Measurements from ENCODE around the gene TRIM66.
A peak's percentile ranks its signal among the peaks of the same experiment; 100 is the strongest.

Gene TRIM66

DNA sequence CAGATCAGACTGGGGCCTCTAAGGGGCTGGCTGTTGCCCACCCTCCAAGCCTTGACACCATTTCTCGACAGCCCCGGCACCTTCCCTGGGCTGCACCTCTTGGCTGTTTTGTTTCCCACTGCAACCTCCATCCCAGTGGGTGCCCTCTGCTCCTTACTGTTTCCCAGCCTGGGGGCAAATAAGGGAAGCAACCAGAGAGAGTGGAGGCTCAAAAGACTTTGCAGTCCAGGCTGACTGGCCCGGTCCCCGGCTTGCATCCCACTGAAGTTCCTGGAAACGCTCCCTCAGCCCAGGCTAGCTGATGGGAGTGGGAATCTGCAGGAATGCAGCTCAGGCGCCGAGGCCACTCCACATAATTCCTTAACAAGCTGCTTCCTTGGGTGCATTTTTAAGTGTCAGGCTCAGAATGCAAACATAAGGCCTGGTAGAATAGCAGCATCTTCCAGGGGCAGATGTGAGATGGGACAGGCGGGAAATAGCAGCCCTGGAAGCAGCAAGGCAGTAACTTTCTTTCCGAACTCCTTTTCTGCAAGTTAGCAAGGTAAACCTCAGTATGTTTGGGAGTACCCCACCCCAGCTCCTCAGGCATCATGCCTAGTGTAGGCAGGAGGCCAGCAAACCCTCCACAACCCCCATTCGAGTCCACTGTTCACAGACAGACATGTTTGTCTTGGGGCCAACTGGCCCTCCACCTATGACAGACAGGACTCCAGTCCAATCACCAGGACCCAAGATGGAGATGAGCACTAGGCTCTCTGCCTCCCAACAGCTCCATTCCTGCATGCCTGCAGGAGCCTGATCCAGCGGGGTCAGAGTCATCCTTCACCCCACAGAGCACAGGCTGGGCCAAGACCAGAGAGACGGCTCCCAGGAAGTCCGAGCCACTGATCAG, 39.4 kb upstream of the TRIM66 start:
- H2AK5ac ChIP-seq (ENCODE audit: low read length), result peak overlapping the region; percentile 68
- no peak overlapping the region for H3K4me3 ChIP-seq (ENCODE audit: low read length)
- H4K8ac ChIP-seq (ENCODE audit: low read depth, low read length), result no peak overlapping the region

DNA sequence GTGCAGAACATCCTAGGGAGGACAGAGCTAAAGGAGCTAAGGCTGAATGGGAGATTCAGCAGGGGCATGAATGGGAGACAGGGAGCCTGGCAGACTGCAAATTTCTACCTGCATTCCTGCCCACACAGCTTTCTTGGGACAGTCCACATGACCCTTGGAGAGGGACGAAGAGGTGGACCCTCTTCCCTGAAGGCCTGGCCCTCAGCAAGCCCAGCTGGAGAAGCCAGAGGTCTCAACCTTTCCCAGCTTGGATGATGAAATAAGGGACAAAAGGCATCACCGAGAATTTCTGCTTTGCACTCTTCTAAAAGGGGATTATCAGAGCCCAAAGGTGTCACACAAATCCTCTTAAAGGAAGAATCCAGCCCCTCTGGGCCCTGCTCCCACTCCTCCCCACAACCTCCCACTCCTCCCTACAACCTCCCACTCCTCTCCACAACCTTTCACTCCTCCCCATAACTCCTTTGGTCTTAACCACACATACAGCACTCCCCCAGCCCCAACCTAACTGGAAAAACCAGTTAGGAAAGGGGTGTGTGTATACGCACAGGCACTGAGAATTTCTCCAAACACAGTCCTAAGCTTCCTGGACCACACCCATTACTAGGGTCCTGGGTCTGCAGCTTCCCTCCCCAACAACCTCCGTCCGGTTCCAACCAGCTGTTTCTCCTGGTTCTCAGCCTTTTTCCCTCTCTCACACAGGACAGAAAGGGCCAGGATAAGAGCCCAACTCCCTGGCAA, 38.6 kb upstream of the TRIM66 start:
- no peak overlapping the region for H3K4me2 ChIP-seq (ENCODE audit: low read length)
- no peak overlapping the region for H3K4me3 ChIP-seq (ENCODE audit: low read length)
- DNase-seq, result peak; percentile 87
- H3K27ac ChIP-seq (ENCODE audit: low read depth, low read length), result peak overlapping the region; percentile 48
- no peaks in the 10 kb centered on the region for H3K27me3 ChIP-seq (ENCODE audit: insufficient read depth, low read length, poor library complexity)
- peak overlapping the region; percentile 76 for H2BK5ac ChIP-seq (ENCODE audit: low read length)
- H3K18ac ChIP-seq (ENCODE audit: low read length), result peak overlapping the region; percentile 32
- no peak overlapping the region for H2BK15ac ChIP-seq (replicated peaks; ENCODE audit: low read depth)
- H2AK5ac ChIP-seq (ENCODE audit: low read length), result peak overlapping the region; percentile 81
- H2BK120ac ChIP-seq (ENCODE audit: low read depth, low read length), result peak overlapping the region; percentile 1
- H4K5ac ChIP-seq (ENCODE audit: low read length), result no peak overlapping the region
- WGBS (ENCODE audit: extremely low coverage, insufficient coverage, low lambda C conversion rate), result no CpG with 5 or more reads among the region's 5 CpGs
- no peaks in the 10 kb centered on the region for H3K79me2 ChIP-seq (ENCODE audit: control insufficient read depth, insufficient read depth, low read length)
- no peaks in the 10 kb centered on the region for H3K36me3 ChIP-seq (ENCODE audit: control insufficient read depth, insufficient read depth, low read length)
- H3K4ac ChIP-seq (ENCODE audit: low read depth, low read length), result peak overlapping the region; percentile 26
- H4K8ac ChIP-seq (ENCODE audit: low read depth, low read length), result no peak overlapping the region
- peak overlapping the region; percentile 66 for H3K56ac ChIP-seq (ENCODE audit: low read length)
- no peaks in the 10 kb centered on the region for H3K79me1 ChIP-seq (ENCODE audit: low read length)
- H3K23ac ChIP-seq (ENCODE audit: low read length), result no peak overlapping the region
- peaks cover 40% of the 10 kb centered on the region for H3K4me1 ChIP-seq (ENCODE audit: control insufficient read depth, low read depth, low read length)
- peak overlapping the region; percentile 18 for H3K9ac ChIP-seq (ENCODE audit: low read length)

More for the DNA sequence above, 39.4 kb upstream of the TRIM66 start:
- H4K5ac ChIP-seq (ENCODE audit: low read length), result no peak overlapping the region
- H3K4me1 ChIP-seq (ENCODE audit: control insufficient read depth, low read depth, low read length), result peaks cover 37% of the 10 kb centered on the region
- peak overlapping the region; percentile 46 for H3K4ac ChIP-seq (ENCODE audit: low read depth, low read length)
- H3K79me2 ChIP-seq (ENCODE audit: control insufficient read depth, insufficient read depth, low read length), result no peaks in the 10 kb centered on the region
- no peak overlapping the region for H3K4me2 ChIP-seq (ENCODE audit: low read length)
- H3K79me1 ChIP-seq (ENCODE audit: low read length), result no peaks in the 10 kb centered on the region
- H3K27me3 ChIP-seq (ENCODE audit: insufficient read depth, low read length, poor library complexity), result no peaks in the 10 kb centered on the region
- peak overlapping the region; percentile 1 for H2BK120ac ChIP-seq (ENCODE audit: low read depth, low read length)
- peak; percentile 84 for DNase-seq
- peak overlapping the region; percentile 66 for H3K56ac ChIP-seq (ENCODE audit: low read length)
- peak overlapping the region; percentile 16 for H3K18ac ChIP-seq (ENCODE audit: low read length)
- H3K36me3 ChIP-seq (ENCODE audit: control insufficient read depth, insufficient read depth, low read length), result no peaks in the 10 kb centered on the region
- no CpG with 5 or more reads among the region's 13 CpGs for whole genome bisulfite sequencing (ENCODE audit: extremely low coverage, insufficient coverage, low lambda C conversion rate)
- H3K9ac ChIP-seq (ENCODE audit: low read length), result peak overlapping the region; percentile 42
- peak overlapping the region; percentile 48 for H3K27ac ChIP-seq (ENCODE audit: low read depth, low read length)
- peak overlapping the region; percentile 69 for H2BK5ac ChIP-seq (ENCODE audit: low read length)
- no peak overlapping the region for H2BK15ac ChIP-seq (replicated peaks; ENCODE audit: low read depth)
- H3K23ac ChIP-seq (ENCODE audit: low read length), result no peak overlapping the region

DNA sequence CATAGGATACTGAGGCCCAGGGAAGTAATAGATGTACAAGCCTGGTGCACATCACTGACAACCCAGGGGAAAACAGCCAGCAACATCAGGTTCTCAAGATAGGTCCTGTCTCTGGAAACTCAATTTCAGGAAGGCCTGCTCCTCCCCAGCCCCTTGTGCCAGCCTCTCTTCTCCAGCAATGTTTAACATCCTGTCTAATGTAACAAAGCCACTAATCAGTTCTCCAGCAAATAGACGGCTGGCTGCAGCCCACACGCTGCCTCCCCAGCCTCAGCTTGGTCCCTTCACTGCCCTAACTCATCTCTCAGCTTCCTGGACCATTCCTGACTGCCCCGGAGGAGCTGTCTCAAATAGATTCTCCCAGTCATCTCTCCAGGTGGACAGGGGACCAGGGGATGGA, 37.9 kb upstream of the TRIM66 start:
- H4K8ac ChIP-seq (ENCODE audit: low read depth, low read length), result no peak overlapping the region
- no peak overlapping the region for H3K18ac ChIP-seq (ENCODE audit: low read length)
- H3K4me1 ChIP-seq (ENCODE audit: control insufficient read depth, low read depth, low read length), result peaks cover 40% of the 10 kb centered on the region
- no peak overlapping the region for H3K4me2 ChIP-seq (ENCODE audit: low read length)
- H3K9ac ChIP-seq (ENCODE audit: low read length), result no peak overlapping the region
- H4K5ac ChIP-seq (ENCODE audit: low read length), result no peak overlapping the region
- no peaks in the 10 kb centered on the region for H3K79me1 ChIP-seq (ENCODE audit: low read length)
- H3K4me3 ChIP-seq (ENCODE audit: low read length), result no peak overlapping the region
- H3K36me3 ChIP-seq (ENCODE audit: control insufficient read depth, insufficient read depth, low read length), result no peaks in the 10 kb centered on the region
- H2BK5ac ChIP-seq (ENCODE audit: low read length), result no peak overlapping the region
- H3K4ac ChIP-seq (ENCODE audit: low read depth, low read length), result peak overlapping the region; percentile 26
- H2BK15ac ChIP-seq (replicated peaks; ENCODE audit: low read depth), result no peak overlapping the region
- H2BK120ac ChIP-seq (ENCODE audit: low read depth, low read length), result no peak overlapping the region
- DNase-seq, result no peak
- no peak overlapping the region for H2AK5ac ChIP-seq (ENCODE audit: low read length)
- peak overlapping the region; percentile 48 for H3K27ac ChIP-seq (ENCODE audit: low read depth, low read length)
- H3K56ac ChIP-seq (ENCODE audit: low read length), result no peak overlapping the region
- H3K79me2 ChIP-seq (ENCODE audit: control insufficient read depth, insufficient read depth, low read length), result no peaks in the 10 kb centered on the region
- no peak overlapping the region for H3K23ac ChIP-seq (ENCODE audit: low read length)
- WGBS (ENCODE audit: extremely low coverage, insufficient coverage, low lambda C conversion rate), result no CpG with 5 or more reads among the region's 3 CpGs
- H3K27me3 ChIP-seq (ENCODE audit: insufficient read depth, low read length, poor library complexity), result no peaks in the 10 kb centered on the region

DNA sequence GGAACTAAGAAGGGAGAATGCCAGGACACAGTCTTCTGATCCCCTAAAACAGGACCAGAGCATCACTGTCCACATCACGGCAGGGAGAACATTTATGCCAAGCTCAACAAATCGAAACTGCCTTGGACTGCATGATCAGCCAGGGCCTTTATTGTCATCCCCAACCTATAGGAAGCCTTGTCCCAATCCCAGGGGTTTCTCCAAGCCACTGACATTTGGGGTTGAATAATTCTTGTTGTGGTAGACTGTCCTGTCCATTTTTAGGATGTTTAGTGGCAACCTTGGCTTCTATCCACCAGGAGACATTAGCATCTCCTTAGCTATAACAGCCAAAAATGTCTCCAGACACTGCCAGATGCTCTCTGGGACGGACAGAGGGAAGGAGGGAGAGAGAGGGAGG, 37.3 kb upstream of the TRIM66 start:
- H4K8ac ChIP-seq (ENCODE audit: low read depth, low read length), result no peak overlapping the region
- H3K56ac ChIP-seq (ENCODE audit: low read length), result peak overlapping the region; percentile 46
- H4K5ac ChIP-seq (ENCODE audit: low read length), result no peak overlapping the region
- no peaks in the 10 kb centered on the region for H3K79me1 ChIP-seq (ENCODE audit: low read length)
- peak overlapping the region; percentile 36 for H3K23ac ChIP-seq (ENCODE audit: low read length)
- H3K27me3 ChIP-seq (ENCODE audit: insufficient read depth, low read length, poor library complexity), result no peaks in the 10 kb centered on the region
- no peak overlapping the region for H2BK120ac ChIP-seq (ENCODE audit: low read depth, low read length)
- H3K9ac ChIP-seq (ENCODE audit: low read length), result peak overlapping the region; percentile 14
- H2BK5ac ChIP-seq (ENCODE audit: low read length), result peak overlapping the region; percentile 44
- H3K4me3 ChIP-seq (ENCODE audit: low read length), result no peak overlapping the region
- no peak overlapping the region for H3K27ac ChIP-seq (ENCODE audit: low read depth, low read length)
- no peak overlapping the region for H3K4ac ChIP-seq (ENCODE audit: low read depth, low read length)
- no peak for DNase-seq
- WGBS (ENCODE audit: extremely low coverage, insufficient coverage, low lambda C conversion rate), result no CpG with 5 or more reads among the region's 3 CpGs
- peak overlapping the region; percentile 10 for H3K18ac ChIP-seq (ENCODE audit: low read length)
- H3K4me1 ChIP-seq (ENCODE audit: control insufficient read depth, low read depth, low read length), result peaks cover 40% of the 10 kb centered on the region
- H2AK5ac ChIP-seq (ENCODE audit: low read length), result peak overlapping the region; percentile 96
- H2BK15ac ChIP-seq (replicated peaks; ENCODE audit: low read depth), result no peak overlapping the region
- H3K4me2 ChIP-seq (ENCODE audit: low read length), result no peak overlapping the region
- no peaks in the 10 kb centered on the region for H3K79me2 ChIP-seq (ENCODE audit: control insufficient read depth, insufficient read depth, low read length)
- H3K36me3 ChIP-seq (ENCODE audit: control insufficient read depth, insufficient read depth, low read length), result no peaks in the 10 kb centered on the region

DNA sequence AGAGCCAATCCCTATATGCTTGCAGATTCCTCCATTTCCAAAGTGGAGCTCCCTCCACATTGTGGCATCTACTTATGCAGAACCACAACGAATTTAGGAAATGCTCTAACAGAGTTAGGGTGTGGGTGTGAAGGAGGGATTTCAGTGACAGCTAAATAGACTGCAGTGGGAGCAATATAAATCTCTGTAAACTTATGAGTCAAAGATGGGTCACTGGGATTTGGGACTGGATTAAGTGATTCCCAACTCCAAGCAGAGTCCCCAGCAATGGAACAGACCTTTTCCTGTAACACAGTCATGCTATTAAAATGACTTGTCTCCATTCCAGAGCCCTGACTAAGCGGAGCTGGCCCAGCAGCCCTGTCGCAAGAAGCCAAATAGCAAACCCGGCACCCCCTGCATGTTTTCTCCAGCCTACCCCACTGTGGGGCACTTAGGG, 36.8 kb upstream of the TRIM66 start:
- no CpG with 5 or more reads among the region's 4 CpGs for WGBS (ENCODE audit: extremely low coverage, insufficient coverage, low lambda C conversion rate)
- peak; percentile 88 for DNase-seq
- H3K4me1 ChIP-seq (ENCODE audit: control insufficient read depth, low read depth, low read length), result peaks cover 40% of the 10 kb centered on the region
- no peak overlapping the region for H3K9ac ChIP-seq (ENCODE audit: low read length)
- peak overlapping the region; percentile 57 for H3K27ac ChIP-seq (ENCODE audit: low read depth, low read length)
- H3K23ac ChIP-seq (ENCODE audit: low read length), result no peak overlapping the region
- peak overlapping the region; percentile 69 for H3K18ac ChIP-seq (ENCODE audit: low read length)
- no peak overlapping the region for H4K5ac ChIP-seq (ENCODE audit: low read length)
- H2AK5ac ChIP-seq (ENCODE audit: low read length), result peak overlapping the region; percentile 96
- peak overlapping the region; percentile 46 for H3K56ac ChIP-seq (ENCODE audit: low read length)
- H3K4ac ChIP-seq (ENCODE audit: low read depth, low read length), result peak overlapping the region; percentile 64
- no peak overlapping the region for H4K8ac ChIP-seq (ENCODE audit: low read depth, low read length)
- H3K27me3 ChIP-seq (ENCODE audit: insufficient read depth, low read length, poor library complexity), result no peaks in the 10 kb centered on the region
- H3K79me1 ChIP-seq (ENCODE audit: low read length), result no peaks in the 10 kb centered on the region
- H2BK15ac ChIP-seq (replicated peaks; ENCODE audit: low read depth), result no peak overlapping the region
- H2BK120ac ChIP-seq (ENCODE audit: low read depth, low read length), result no peak overlapping the region
- no peaks in the 10 kb centered on the region for H3K36me3 ChIP-seq (ENCODE audit: control insufficient read depth, insufficient read depth, low read length)
- H3K4me3 ChIP-seq (ENCODE audit: low read length), result no peak overlapping the region
- H3K4me2 ChIP-seq (ENCODE audit: low read length), result no peak overlapping the region
- no peaks in the 10 kb centered on the region for H3K79me2 ChIP-seq (ENCODE audit: control insufficient read depth, insufficient read depth, low read length)
- H2BK5ac ChIP-seq (ENCODE audit: low read length), result peak overlapping the region; percentile 91
